ENCODE data around the gene ATG13.
"Not testable (repeated sequence)": the region's sequence is repeated elsewhere in the genome, so short reads cannot be mapped to it uniquely, and the experiment has no call there.

The ATG13 gene

DNA sequence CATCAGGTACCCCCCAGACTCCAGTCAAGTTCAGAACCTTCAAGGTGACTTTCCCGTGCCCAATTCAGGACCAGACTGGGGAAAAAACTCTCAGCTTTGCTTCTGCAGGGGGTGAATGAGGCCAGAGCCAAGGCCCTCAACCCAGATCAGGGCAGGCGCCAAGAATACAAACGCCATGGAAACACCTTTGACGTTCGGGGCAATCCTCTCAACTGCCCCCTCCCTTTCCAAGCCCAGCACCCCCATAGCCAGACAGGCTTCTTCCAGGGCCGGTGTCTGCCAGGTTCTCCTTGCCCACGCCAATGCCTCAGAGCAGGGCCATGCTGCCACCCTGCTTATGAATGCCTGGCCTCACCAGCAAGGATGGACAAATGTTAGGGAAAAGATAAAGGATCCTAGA lies 77.3 kb downstream of the ATG13 start:
- DNase-seq (ENCODE audit: low read depth in 4 of 4, low spot score in 1 of 4): no peak

DNA sequence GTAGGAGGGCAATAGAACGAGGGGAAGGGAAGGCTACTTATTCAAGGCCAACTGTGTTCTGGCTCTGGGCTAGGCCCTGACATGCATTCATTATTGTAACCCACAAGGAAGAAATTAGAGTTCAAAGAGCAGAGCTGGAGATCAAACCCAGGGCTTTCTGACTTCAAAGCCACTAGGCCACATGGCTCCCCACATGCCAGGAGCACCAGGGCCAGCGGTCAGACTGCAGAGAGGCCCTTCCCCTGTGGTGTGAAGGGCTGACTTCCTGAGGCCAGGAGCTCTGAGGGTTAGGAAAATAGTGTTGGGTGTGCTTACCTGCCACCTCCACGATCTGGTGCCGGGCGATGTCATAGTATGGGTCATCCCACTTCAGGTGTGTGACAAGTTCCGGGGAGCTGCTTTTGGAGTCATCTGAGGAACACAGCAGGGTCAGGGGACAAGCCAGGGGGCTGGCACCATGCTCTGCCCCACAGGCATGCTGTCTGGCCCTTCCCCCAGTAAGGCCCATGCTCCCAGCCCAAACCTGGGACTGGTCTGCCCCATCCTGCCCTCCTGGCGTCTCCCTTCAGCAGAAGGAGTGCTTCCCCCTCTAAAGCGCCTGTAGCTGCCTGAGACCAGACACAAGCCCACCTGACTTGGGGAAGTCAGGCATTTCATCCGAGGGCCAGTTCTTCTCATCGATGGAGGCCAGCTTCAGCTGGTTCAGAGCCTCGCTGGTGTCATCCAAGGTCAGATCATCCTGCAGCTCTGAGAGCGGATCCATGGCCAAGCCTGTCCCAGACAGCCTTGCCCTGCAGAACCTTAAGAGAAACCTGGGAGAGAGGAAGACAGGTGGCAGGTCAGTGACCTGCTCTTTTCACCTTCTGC lies 78.2 kb downstream of the ATG13 start:
- no peak for DNase-seq (ENCODE audit: low read depth in 4 of 4, low spot score in 1 of 4)

DNA sequence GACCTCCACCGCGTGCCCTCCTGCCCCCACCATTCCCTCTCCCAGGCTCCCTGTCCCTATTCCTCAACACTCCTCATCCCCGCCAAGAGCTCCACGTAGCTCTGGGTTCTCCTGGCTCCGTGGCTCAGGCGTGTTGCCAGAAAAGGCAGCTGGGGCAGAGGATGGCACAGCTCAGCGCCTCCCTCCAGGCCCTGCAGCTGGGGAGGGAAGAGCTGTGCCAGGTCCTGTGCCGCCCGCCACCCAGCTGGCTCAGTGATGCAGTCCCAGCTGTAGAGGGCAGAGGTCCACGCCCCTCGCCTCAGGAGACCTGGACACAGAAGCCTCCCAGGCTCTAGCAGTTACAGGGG lies 78.8 kb downstream of the ATG13 start:
- DNase-seq (ENCODE audit: low read depth in 4 of 4, low spot score in 1 of 4): no peak

DNA sequence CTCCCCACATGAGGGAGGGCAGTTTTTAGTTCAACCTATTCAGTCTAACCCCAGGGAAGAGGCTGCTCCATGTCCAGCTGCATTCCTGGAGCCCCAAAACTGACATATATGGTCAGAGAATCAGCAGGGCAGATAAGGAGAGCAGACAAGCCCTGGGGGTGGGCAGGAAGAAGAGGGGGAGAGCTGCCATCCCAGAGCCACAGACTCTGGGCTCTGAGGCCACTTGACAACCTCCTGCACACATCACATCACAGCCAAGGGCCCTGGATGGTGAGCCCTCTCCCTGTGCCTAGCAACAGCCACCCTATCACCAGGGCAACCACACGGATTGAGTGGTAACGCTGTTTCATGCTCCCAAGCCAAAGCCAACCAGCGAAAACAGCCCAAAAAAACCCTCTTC lies 80.0 kb downstream of the ATG13 start:
- DNase-seq (ENCODE audit: low read depth in 4 of 4, low spot score in 1 of 4): no peak

DNA sequence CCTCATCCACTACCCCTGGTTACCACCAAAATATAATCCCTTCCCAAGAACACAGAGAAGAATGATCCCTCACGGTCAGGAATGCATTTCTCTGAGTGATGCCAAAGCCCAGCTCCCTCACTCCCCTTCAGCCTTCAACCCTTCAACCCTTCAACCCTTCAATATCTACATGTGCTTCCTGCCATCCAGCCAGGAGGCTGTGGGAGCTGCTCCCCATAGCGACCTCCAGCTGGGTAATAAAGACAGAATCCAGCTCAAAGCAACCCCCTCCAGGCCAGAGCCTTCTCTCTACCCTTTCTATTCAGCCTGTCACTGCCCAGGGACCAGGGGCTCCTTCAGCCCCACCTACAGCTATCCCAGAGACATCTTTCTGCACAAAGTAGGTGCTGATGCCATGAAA lies 80.4 kb downstream of the ATG13 start:
- no peak for DNase-seq (ENCODE audit: low read depth in 4 of 4, low spot score in 1 of 4)

DNA sequence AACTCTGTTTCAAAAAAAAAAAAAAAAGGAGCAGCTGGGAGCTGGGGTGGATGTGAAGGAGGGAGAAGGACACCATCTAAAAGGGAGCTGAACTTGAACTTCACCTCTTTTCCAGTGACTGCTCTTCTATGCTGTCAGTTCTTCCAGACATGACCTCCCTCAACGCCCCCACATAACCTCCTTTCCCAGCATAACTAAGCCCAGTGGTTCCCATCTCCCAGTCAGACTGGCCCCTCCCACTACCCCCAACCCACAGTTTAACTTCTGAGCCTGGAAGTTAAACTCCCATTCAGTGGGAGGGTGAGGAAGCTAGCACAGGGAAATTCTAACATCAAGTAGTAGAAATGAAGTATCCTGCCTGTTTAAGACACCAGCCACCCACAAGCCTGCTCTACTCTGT lies 81.2 kb downstream of the ATG13 start:
- DNase-seq (ENCODE audit: low read depth in 4 of 4, low spot score in 1 of 4): no peak

DNA sequence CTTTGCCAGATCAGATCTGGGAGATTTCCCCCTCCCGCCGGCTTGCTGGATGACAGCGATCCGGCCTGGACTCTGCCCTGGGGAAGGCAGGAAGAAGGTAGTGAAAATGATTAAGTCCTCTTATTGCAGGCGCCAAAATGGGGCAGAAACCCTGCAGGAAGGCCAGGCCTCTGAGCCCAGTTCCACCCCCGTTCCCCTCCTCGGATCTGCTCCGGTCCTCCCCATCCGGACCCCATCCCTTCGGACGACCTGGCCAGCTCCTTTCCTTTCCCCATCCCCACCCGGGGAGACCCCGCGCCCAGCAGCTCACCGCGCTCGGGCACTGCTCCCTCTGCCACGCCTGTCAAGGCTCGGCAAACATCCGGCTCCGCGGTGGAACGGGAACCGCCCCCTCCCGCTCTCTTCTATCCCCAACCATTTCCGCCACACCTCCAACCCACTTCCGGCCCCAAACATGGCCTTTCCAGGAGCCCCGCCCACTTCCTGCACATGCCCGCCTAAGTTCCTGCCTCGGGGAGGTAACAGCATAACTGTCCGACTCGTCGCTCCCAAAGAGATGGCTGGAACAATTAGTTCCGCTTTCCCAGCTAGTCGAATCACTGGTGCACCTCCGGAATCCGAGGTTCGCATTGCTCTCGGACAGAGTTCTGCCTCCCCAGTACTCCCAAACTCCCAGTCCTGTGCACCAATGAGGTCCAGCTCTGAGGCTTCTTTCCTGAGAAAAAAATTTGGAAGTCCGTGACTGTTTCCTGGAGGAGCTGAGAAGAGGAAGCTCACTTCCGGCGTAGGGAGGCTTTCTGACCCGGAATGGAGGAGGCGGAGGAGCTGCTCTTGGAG lies 83.1 kb downstream of the ATG13 start, which contains the start of the genes ARHGAP1 and ZNF408:
ARHGAP1 (minus strand) TSS at position 379 of the 837 bp plus-strand sequence. CDS start 4,512 bp downstream, outside the sequence.
ZNF408 (plus strand) TSS at position 791 of the 837 bp plus-strand sequence; CDS start at position 808, 17 bp downstream.
- peak; percentile 97 to 100 (median 100) for DNase-seq (ENCODE audit: low read depth in 4 of 4, low spot score in 1 of 4)

DNA sequence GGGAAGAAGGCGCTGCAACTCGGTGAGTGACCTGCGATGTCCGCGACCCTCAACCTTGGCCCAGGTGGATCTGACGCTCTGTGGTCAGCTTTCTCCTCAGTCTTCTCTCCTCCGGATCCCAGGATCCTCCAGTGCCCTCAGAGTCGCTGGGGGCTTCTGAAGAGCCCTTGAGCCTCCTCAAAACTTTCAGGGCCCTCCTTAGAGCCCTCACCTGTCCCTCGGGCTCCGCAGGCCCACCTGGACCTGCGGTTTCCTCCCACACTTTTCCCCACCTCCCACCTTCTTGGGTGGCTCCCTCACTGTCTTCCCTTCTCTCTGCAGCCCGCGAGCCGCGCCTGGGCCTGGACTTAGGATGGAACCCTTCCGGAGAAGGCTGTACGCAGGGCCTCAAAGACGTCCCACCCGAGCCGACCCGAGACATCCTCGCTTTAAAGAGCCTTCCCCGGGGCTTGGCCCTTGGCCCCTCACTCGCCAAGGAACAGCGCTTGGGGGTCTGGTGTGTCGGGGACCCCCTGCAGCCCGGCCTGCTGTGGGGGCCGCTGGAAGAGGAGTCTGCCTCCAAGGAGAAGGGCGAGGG lies 83.8 kb downstream of the ATG13 start:
- no peak for DNase-seq (ENCODE audit: low read depth in 4 of 4, low spot score in 1 of 4)

DNA sequence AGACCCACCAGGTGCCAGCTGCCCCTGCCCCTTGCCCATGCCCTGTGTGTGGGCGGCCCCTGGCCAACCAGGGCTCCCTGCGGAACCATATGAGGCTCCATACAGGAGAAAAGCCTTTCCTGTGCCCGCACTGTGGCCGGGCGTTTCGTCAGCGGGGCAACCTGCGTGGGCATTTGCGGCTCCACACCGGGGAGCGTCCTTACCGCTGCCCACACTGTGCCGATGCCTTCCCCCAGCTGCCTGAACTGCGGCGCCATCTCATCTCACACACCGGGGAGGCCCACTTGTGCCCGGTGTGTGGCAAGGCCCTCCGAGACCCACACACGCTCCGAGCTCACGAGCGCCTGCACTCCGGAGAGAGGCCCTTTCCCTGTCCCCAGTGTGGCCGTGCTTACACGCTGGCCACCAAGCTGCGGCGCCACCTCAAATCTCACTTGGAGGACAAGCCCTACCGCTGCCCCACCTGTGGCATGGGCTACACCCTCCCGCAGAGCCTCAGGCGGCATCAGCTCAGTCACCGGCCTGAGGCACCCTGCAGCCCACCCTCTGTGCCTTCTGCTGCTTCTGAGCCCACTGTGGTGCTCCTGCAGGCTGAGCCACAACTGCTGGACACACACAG lies 87.8 kb downstream of the ATG13 start:
- no peak for DNase-seq (ENCODE audit: low read depth in 4 of 4, low spot score in 1 of 4)

DNA sequence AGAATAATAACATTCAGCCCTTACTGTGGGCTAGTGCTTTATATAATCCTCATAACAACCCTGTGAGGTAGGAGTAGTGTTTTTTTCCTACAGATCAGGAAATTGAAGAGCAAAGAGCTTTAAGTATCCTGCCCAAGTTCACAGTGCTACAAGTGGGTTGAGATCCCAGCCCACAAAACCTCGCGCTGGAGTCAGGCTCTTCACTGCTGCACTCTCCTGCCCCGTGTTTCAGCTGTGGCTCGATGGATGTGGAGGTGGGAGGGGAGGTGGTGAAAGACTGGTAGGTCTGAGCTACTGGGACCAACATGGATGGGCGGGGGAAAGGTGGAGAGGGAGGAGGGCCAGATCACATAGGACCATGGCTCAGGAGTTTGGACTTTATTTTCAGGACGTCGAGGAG lies 89.5 kb downstream of the ATG13 start:
- no peak for DNase-seq (ENCODE audit: low read depth in 4 of 4, low spot score in 1 of 4)

DNA sequence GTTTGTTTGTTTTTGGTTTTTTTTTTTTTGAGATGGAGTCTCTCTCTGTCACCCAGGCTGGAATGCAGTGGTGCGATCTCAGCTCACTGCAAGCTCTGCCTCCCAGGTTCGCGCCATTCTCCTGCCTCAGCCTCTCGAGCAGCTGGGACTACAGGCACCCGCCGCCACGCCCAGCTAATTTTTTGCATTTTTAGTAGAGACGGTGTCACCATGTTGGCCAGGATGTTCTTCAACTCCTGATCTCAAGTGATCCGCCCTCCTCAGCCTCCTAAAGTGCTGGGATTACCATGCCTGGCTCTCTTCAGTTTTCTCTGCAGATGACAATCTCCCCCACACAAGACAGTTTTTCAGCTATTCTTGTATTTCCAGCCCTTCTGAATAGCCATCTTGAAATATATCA lies 92.0 kb downstream of the ATG13 start:
- DNase-seq (ENCODE audit: low read depth in 4 of 4, low spot score in 1 of 4): not testable (repeated sequence)

DNA sequence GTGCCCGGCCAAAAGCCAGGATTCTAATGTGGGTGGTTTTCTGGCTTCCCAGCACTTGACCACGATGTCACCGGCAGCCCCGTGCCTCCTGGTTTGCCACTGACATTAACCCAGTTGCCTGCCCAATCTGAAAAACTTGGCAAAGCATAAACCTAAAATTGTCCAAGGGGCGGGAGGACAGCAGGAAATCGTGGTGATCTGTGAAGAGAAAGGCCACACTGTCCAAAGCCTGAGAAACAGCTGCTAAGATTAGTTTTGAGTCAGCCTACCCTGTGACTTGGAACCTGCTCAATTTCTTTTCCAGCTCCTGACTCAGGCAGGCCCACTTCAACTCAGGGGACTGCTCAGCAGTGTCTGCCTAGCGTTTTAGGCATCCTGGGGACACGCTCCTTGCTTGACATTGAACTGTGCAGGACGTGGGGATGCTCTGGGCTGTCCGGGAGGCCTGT lies 93.5 kb downstream of the ATG13 start:
- no peak for DNase-seq (ENCODE audit: low read depth in 4 of 4, low spot score in 1 of 4)

DNA sequence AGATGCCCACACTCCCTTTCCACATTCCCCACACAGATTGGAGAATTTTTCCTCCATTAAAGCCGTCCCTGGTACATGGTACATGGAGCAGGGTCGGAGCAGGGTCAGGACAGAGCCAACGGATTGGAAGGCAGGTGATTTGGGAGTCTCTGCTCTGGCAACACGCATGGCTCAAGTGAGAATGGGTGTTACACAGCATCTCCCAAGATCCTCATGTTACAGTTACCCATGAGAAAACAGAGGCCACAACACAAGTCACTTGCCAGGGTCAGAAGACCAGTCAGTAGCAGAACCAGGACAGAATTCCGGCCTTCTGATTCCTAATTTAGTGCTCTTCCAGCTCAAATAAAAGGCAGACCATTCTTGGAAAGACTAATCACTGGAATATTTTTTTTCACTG lies 94.0 kb downstream of the ATG13 start:
- no peak for DNase-seq (ENCODE audit: low read depth in 4 of 4, low spot score in 1 of 4)

DNA sequence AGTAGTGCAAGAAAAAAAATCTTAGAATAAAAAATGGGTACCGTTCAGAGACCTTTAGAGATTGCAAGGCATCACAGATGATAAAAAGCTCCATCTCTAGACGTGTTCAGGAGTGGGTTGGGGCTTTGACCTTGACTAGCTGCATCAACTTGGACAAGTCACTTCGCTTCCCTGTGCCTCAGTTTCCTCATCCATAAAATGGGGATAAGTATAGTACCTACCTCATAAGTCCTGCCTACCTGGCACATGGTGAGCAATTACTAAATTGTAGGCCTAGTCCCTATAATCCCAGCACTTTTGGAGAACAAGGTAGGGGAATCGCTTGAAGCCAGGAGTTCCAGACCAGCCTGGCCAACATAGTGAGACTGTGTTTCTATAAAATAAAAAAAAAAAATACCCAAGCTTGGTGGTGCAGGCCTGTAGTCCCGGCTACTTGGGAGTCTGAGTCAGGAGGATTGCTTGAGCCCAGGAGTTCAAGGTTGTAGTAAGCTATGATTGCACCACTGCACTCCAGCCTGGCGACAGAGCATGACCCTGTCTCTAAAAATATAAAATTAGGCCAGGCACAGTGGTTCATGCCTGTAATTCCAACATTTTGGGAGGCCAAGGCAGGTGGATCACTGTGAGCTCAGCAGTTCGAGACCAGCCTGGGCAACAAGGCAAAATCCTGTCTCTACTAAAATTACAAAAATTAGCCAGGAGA lies 95.7 kb downstream of the ATG13 start:
- no peak for DNase-seq (ENCODE audit: low read depth in 4 of 4, low spot score in 1 of 4)

DNA sequence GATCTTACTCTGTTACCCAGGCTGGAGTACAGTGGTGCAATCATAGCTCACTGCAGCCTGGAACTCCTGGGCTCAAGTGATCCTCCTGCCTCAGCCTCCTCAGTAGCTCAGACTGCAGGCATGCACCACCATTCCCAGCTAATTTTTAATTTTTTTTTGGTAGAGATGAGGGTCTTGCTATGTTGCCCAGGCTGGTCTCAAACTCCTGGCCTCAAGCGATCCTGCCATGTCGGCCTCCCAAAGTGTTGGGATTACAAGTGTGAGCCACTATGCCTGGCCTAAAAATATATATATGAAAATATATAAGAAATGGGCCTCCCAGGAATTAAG lies 100.4 kb downstream of the ATG13 start:
- not testable (repeated sequence) for DNase-seq (ENCODE audit: low read depth in 4 of 4, low spot score in 1 of 4)

DNA sequence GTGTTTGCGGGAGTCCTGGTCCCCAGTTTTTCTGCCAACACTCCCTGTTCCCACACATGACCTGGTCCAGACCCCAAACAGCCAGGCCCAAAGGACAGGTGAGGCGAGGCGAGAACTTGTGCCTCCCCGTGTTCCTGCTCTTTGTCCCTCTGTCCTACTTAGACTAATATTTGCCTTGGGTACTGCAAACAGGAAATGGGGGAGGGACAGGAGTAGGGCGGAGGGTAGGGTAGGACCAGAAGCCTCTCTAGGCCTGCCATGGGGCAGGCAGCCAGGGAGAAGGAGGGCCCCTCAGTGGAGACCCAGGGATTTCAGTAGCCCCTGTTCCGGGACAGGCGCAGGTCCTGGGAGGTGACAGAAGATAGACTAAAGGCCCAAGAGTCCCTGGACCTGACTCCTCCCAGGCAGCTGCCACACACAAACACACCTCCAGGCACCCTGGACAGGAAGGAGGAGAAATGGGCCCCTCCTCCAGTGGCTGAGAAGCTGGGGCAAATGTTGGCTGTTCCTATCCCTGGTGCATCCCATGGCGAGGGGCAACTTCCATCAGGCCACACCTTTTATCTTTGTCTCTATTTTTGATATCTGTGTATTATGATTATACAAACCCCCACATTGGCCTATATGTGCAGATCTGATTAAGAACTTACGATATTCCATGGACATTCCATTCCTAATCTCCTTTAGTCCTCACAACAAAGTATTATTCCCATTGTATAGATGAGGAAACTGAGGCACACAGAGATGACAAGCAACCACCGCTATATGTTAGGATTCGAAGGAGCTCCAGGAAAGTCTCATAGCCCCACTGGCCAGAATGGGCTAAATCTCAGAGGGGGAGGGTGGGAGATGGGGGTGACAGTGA lies 101.0 kb downstream of the ATG13 start:
- DNase-seq (ENCODE audit: low read depth in 4 of 4, low spot score in 1 of 4): no peak

DNA sequence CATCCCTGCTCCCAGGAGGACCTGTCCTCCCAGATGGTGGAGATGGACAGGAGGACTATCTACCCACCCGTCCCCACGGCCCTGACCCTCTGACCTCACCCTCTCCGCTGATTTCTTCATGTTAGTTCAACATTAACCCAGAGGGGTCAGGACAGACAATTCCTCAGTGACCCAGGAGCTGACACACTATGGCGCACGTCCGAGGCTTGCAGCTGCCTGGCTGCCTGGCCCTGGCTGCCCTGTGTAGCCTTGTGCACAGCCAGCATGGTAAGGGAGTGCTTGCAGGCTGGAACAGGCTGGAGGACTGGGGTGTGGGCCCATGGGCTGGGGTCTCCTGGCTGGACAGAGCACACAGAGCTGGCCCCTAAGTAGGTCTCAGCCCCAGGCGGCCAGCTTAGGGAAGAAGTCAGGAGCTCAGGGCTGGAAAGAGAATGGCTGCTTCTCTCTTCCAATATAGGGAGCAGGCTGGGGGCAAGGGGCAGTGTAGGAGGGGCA lies 101.7 kb downstream of the ATG13 start, which contains the start of gene F2:
F2 (plus strand) TSS at position 166 of the 495 bp plus-strand sequence; CDS start at position 189, 23 bp downstream.
- no peak for DNase-seq (ENCODE audit: low read depth in 4 of 4, low spot score in 1 of 4)

DNA sequence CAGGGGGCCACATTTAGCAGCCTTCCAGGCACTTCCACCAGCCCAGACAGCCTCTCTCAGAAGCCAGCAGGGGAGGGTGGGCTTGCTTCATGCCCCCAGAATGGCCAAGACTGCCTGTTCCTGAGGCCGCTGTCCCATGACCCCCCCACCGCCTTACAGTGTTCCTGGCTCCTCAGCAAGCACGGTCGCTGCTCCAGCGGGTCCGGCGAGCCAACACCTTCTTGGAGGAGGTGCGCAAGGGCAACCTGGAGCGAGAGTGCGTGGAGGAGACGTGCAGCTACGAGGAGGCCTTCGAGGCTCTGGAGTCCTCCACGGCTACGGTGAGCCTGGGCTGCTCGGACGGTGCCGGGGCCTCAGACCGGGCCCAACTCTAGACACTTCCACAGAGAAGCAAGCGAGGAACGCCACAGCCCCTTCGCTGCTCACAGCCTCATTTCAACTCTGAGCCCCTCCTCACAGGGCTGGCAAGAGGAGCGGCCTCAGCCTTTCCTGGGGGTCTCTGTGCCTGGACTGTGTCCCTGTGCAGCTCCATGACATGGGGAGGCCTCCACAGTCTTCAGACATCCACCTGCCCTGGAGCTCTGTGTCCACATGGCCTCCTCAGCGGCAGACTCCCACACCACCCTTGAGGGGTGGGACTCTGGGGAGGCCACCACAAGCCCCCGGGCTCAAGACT lies 102.3 kb downstream of the ATG13 start:
- no peak for DNase-seq (ENCODE audit: low read depth in 4 of 4, low spot score in 1 of 4)

DNA sequence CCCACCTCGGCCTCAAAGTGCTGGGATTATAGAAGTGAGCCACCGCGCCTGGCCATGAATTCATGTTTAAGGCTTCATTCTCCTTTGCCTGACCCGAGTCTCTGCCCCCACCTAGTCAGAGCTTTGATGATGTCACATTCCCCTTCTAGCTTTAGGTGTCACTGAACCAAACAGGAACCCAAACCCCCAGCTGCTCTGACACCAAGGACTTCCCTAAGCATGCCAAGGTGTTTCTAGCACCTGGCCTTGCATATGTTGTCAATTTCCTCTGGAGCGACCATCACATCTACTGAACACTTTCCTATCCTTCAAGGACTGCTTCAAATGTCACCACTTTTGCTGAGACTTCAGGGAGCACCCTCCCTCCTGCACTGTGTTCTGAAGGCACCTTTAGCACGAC lies 103.9 kb downstream of the ATG13 start:
- DNase-seq (ENCODE audit: low read depth in 4 of 4, low spot score in 1 of 4): no peak
